GM12878 (cell line): ENCODE results near the gene TGFB1I1. TPM values are rescaled to one million over a fixed set of nuclear protein-coding genes. Genes with fewer than 3 reads are reported as not detected.

Source experiments
- ATAC-seq: fragments of 200-7000 bp; cut with Tn5 transposase; 3 replicates; pipeline ENCODE4 v1.9.1; 2020; ENCODE audit warnings: mild to moderate bottlenecking, moderate library complexity
- BruUV-seq: library from RNA; stranded (reverse); fragments of 400-500 nt; replicated peaks from 2 replicates; lab custom pipeline; 2021; lab: Mats Ljungman, UMichigan
- CTCF ChIA-PET: fragments of 300-600 bp; sonication (Branson Sonifier 250); formaldehyde crosslinking; extraction: SDS; loops from one replicate; lab custom pipeline; 2021; ENCODE audit warnings: inconsistent platforms; lab: Yijun Ruan, JAX
- POLR2A ChIA-PET: fragments of 350-600 bp; formaldehyde crosslinking; extraction: SDS; loops from one replicate; lab custom pipeline; 2021; ENCODE audit warnings: inconsistent platforms; lab: Charles Lee
- RAD21 ChIA-PET: fragments of 300-600 bp; sonication (Branson Sonifier 250); formaldehyde crosslinking; loops from one replicate; lab custom pipeline; 2023; ENCODE audit warnings: antibody characterized with exemption; ENCODE audit not compliant: unreplicated experiment; lab: Charles Lee
- SMC1A ChIA-PET: fragments of 300-600 bp; sonication (Branson Sonifier 250); formaldehyde crosslinking; loops from one replicate; lab custom pipeline; 2023; ENCODE audit not compliant: unreplicated experiment, uncharacterized antibody; lab: Charles Lee
- DNase-seq: peaks from one replicate; pipeline ENCODE4 v3.0.0-alpha.2; 2011; ENCODE audit warnings: low read depth, low spot score
- FAIRE-seq: peaks from 3 replicates; lab custom pipeline; 2011; peaks lifted over from hg19 to GRCh38; lab: Jason Lieb, UNC
- H2AFZ ChIP-seq: 2 replicates; pipeline ENCODE4 v1.6.0; 2011; ENCODE audit warnings: low read depth, low read length, control low read depth; ENCODE audit not compliant: control insufficient read depth
- H3K27ac ChIP-seq: 2 replicates; pipeline ENCODE4 v1.5.1; 2011; ENCODE audit warnings: control low read depth; ENCODE audit not compliant: control insufficient read depth, insufficient read depth
- H3K27me3 ChIP-seq, 2 experiments: replicated peaks in 1 of 2; 2 replicates each; pipeline versions ENCODE4 v1.6.0 to v1.6.1; 2011; ENCODE audit warnings: low read length in 1 of 2; ENCODE audit not compliant: control insufficient read depth in 2 of 2, insufficient read depth in 2 of 2
- H3K36me3 ChIP-seq, 2 experiments: 2 replicates each; pipeline ENCODE4 v1.5.1; 2011; ENCODE audit warnings: low read length in 1 of 2; ENCODE audit not compliant: control insufficient read depth in 2 of 2, insufficient read depth in 2 of 2
- H3K4me1 ChIP-seq: 2 replicates; pipeline ENCODE4 v1.6.1; 2011; ENCODE audit warnings: mild to moderate bottlenecking, low read length, moderate library complexity, mixed read lengths; ENCODE audit not compliant: control insufficient read depth, insufficient read depth
- H3K4me2 ChIP-seq: 2 replicates; pipeline ENCODE4 v1.6.0; 2011; ENCODE audit warnings: control low read depth; ENCODE audit not compliant: control insufficient read depth, insufficient read depth
- H3K4me3 ChIP-seq: fragments of 200-600 bp; sonication (generic); 2 replicates; pipeline ENCODE4 v1.5.1; 2016
- H3K79me2 ChIP-seq: 2 replicates; pipeline ENCODE4 v1.6.0; 2011; ENCODE audit warnings: low read length; ENCODE audit not compliant: control insufficient read depth, insufficient read depth
- H3K9ac ChIP-seq: 2 replicates; pipeline ENCODE4 v1.8.0; 2011; ENCODE audit warnings: low read length, control low read depth, mixed read lengths; ENCODE audit not compliant: control insufficient read depth, insufficient read depth
- H3K9me3 ChIP-seq: replicated peaks from 3 replicates; pipeline ENCODE4 v1.5.1; 2011; ENCODE audit warnings: mild to moderate bottlenecking, low read length; ENCODE audit not compliant: control insufficient read depth, insufficient read depth
- H4K20me1 ChIP-seq: 2 replicates; pipeline ENCODE4 v1.6.0; 2011; ENCODE audit not compliant: control insufficient read depth, insufficient read depth
- ATF2 ChIP-seq: IDR thresholded peaks from 2 replicates; pipeline ENCODE4 v1.6.1; 2012; ENCODE audit warnings: low read length, inconsistent platforms
- BACH1 ChIP-seq: fragments of 450-650 bp; IDR thresholded peaks from 2 replicates; pipeline ENCODE4 v1.6.1; 2017; ENCODE audit warnings: mild to moderate bottlenecking, borderline replicate concordance
- CBX5 ChIP-seq: sonication (generic); IDR thresholded peaks from 2 replicates; pipeline ENCODE4 v1.6.1; 2016; ENCODE audit warnings: low read depth, moderate library complexity, mild to moderate bottlenecking, inconsistent platforms
- EED ChIP-seq: sonication (generic); IDR thresholded peaks from 2 replicates; pipeline ENCODE4 v1.6.1; 2016; ENCODE audit warnings: antibody characterized with exemption, low read depth
- EP300 ChIP-seq, 2 experiments: fragments of 150-350 bp in 1 of 2; IDR thresholded peaks; 2 replicates each; pipeline ENCODE4 v1.6.1; 2011 to 2012; ENCODE audit warnings: low read depth in 2 of 2, low read length in 2 of 2, borderline replicate concordance in 1 of 2, improper control_type of control experiment in 1 of 2, inconsistent platforms in 1 of 2; ENCODE audit not compliant: control insufficient read depth in 1 of 2
- GATAD2B ChIP-seq: fragments of 450-650 bp; conservative IDR thresholded peaks from 2 replicates; pipeline ENCODE4 v1.6.1; 2017; ENCODE audit warnings: low read depth, mild to moderate bottlenecking, moderate library complexity
- HDGF ChIP-seq: fragments of 450-650 bp; IDR thresholded peaks from 2 replicates; pipeline ENCODE4 v1.6.1; 2016; ENCODE audit warnings: antibody characterized with exemption
- MLLT1 ChIP-seq: fragments of 450-650 bp; IDR thresholded peaks from 2 replicates; pipeline ENCODE4 v1.6.1; 2016; ENCODE audit warnings: mild to moderate bottlenecking
- MYC ChIP-seq: IDR thresholded peaks from 2 replicates; pipeline ENCODE4 v1.6.1; 2011; ENCODE audit warnings: mild to moderate bottlenecking, low read length, moderate library complexity, inconsistent platforms; ENCODE audit not compliant: insufficient read depth, insufficient replicate concordance, insufficient read length, severe bottlenecking
- POLR2AphosphoS5 ChIP-seq: IDR thresholded peaks from 2 replicates; pipeline ENCODE4 v1.6.1; 2011; ENCODE audit warnings: mild to moderate bottlenecking, low read length, inconsistent platforms
- RB1 ChIP-seq: fragments of 450-650 bp; formaldehyde crosslinking; IDR thresholded peaks from 2 replicates; pipeline ENCODE4 v1.6.1; 2017; ENCODE audit warnings: mild to moderate bottlenecking, borderline replicate concordance
- SIX5 ChIP-seq: IDR thresholded peaks from 2 replicates; pipeline ENCODE4 v1.6.1; 2011; ENCODE audit warnings: mild to moderate bottlenecking, low read depth, low read length, moderate library complexity; ENCODE audit not compliant: severe bottlenecking
- SMAD1 ChIP-seq: fragments of 450-650 bp; IDR thresholded peaks from 2 replicates; pipeline ENCODE4 v1.6.1; 2018; ENCODE audit warnings: mild to moderate bottlenecking, low read depth; ENCODE audit not compliant: partially characterized antibody
- SMC3 ChIP-seq: IDR thresholded peaks from 2 replicates; pipeline ENCODE4 v1.6.1; 2011; ENCODE audit warnings: low read length, improper control_type of control experiment, borderline replicate concordance
- SREBF2 ChIP-seq: IDR thresholded peaks from 2 replicates; pipeline ENCODE4 v1.6.1; 2012; ENCODE audit warnings: mild to moderate bottlenecking, low read length
- SRF ChIP-seq, 2 experiments: IDR thresholded peaks; 2 replicates each; pipeline ENCODE4 v1.6.1; 2011; ENCODE audit warnings: low read depth in 2 of 2, low read length in 2 of 2, mild to moderate bottlenecking in 1 of 2, moderate library complexity in 1 of 2
- TCF12 ChIP-seq: IDR thresholded peaks from 2 replicates; pipeline ENCODE4 v1.6.1; 2011; ENCODE audit warnings: low read depth, mild to moderate bottlenecking, low read length
- WGBS: methylation state at CpG from one replicate; pipeline ENCODE4 v1.1.6; 2016; ENCODE audit warnings: low lambda C conversion rate; ENCODE audit not compliant: insufficient replicate concordance, insufficient coverage; ENCODE audit errors: missing lambda C conversion rate; 5-methylcytosine and 5-hydroxymethylcytosine counted together
- in situ Hi-C: fragments of 300-500 bp; cut with MboI; formaldehyde crosslinking; loops from 9 replicates; pipeline ENCODE4 v1.14.3; 2018; ENCODE audit warnings: mixed read lengths
- intact Hi-C: fragments of 100-400 bp; cut with micrococcal nuclease; formaldehyde crosslinking; loops from one replicate; pipeline ENCODE4 v1.14.2; 2022; ENCODE audit not compliant: unreplicated experiment
- polyA plus RNA-seq, 11 experiments: library from polyadenylated mRNA; depleted of rRNA in 4 of 11; unstranded in 6 of 11; stranded (reverse) in 5 of 11; fragments of >200 nt; fragmentation: Nextera tagmentation in 4 of 11; fragmentation: Illumina TruSeq in 1 of 11; extraction: Ambion mirVana in 4 of 11; extraction: Trizol in 1 of 11; gene quantifications; 1 replicate in 1 of 11; 2 replicates in 10 of 11; pipeline versions ENCODE4 v1.2.1 to v1.2.3, GENCODE V29; 2011 to 2016; ENCODE audit warnings: inconsistent platforms in 2 of 11, missing spikeins in 2 of 11, low read depth in 1 of 11
- total RNA-seq, 4 experiments: library from RNA; depleted of rRNA in 3 of 4; stranded (reverse); fragments of >200 nt in 3 of 4; fragmentation: Illumina TruSeq in 1 of 4; extraction: Trizol in 1 of 4; gene quantifications; 2 replicates each; pipeline versions ENCODE4 v1.2.1 to v1.2.3, GENCODE V29; 2013 to 2021
- TF ChIP-seq, protein P1 (sequence below): fragments of 450-650 bp; IDR thresholded peaks from 2 replicates; pipeline ENCODE4 v1.6.1; 2016; ENCODE audit warnings: mild to moderate bottlenecking

TGFB1I1 gene
- total and polyA plus RNA-seq, 10 of the 15 experiments (the other 5 are each of a cell fraction or from before 2014, with no cell fraction given) = 0.13 to 2.3 (median 0.41) TPM; not detected in 2

GRCh38 chr16:31458844-31459686 lies 12.9 kb upstream of the TGFB1I1 start, which contains the start of gene ARMC5:
TSS of gene ARMC5 (plus strand) at chr16:31459501. CDS start at chr16:31459525, 24 bp downstream.
- DNase-seq = peak; percentile 90
- peak within 1 kb of the TSS; percentile 98 for H2AFZ ChIP-seq
- SMC1A ChIA-PET = interaction anchor here (0.6 to 4.1 kb wide), 9 partner anchors 39 to 505 kb away, joined by 3 to 26 read pairs (median 5); a partner anchor contains a TSS
- H3K36me3 ChIP-seq = peaks cover 0 to 11% of the 10 kb centered on the region in 2 experiments; a peak in 3 of 4 replicates
- in situ Hi-C loops (loop anchor here (5.0 kb wide), 2 partner anchors 238 to 408 kb away; no protein-coding TSS in a partner anchor), intact Hi-C loops (loop anchor here (1.0 to 5.0 kb wide), 4 partner anchors 17 to 409 kb away; partner anchors contain the start of genes RUSF1 and ZNF843)
- H3K4me1 ChIP-seq = peaks cover 16% of the 10 kb centered on the region
- peak within 1 kb of the TSS; percentile 95 for H3K4me3 ChIP-seq
- FAIRE-seq = peak; percentile 99
- peak within 1 kb of the TSS; percentile 97 for H3K4me2 ChIP-seq
- ATAC-seq = peak; percentile 80
- peaks cover 46% of the 10 kb centered on the region for H3K79me2 ChIP-seq
- H4K20me1 ChIP-seq = peaks cover 7% of the 10 kb centered on the region; the same call in 1 of the 2 replicates
- peak within 1 kb of the TSS; percentile 96 for H3K9ac ChIP-seq
- H3K27ac ChIP-seq = peak within 1 kb of the TSS; percentile 100
- BruUV-seq = TSS peak; percentile 77
- RAD21 ChIA-PET = interaction anchor here (0.9 to 4.0 kb wide), 12 partner anchors 15 to 414 kb away, joined by 3 to 21 read pairs (median 6); partner anchors contain the start of genes FUS, ITGAX, ZNF267 and ZNF646
- H3K9me3 ChIP-seq = no peaks in the 10 kb centered on the region
- H3K27me3 ChIP-seq = no peaks in the 10 kb centered on the region
- POLR2A ChIA-PET = interaction anchor here (0.5 to 4.0 kb wide), 14 partner anchors 38 to 576 kb away, joined by 3 to 20 read pairs (median 4); partner anchors contain the start of genes FUS, ITGAX, KAT8 and ZNF267
- under 1% methylated on average over 90 of the region's 91 CpGs for WGBS
- CTCF ChIA-PET = interaction anchor here (0.6 to 7.0 kb wide), 18 partner anchors 15 to 505 kb away, joined by 3 to 71 read pairs (median 6); partner anchors contain the start of genes RUSF1, ZNF646, ZNF668 and ZNF843
- TF ChIP-seq TCF12 = 0 out of 2 replicates have a peak, but pooled peaks have one; percentile 31
- no peak for TF ChIP-seq SRF (IDR thresholded peaks at IDR 0.05; ENCODE audit: low read depth in 2 of 2, low read length in 2 of 2)
- TF ChIP-seq BACH1 = no peak; the same call in 1 of the 2 replicates
- TF ChIP-seq EED = peak; percentile 86
- TF ChIP-seq SIX5 = peak; percentile 83
- 0 out of 4 replicates have a peak, but pooled peaks of 1 of the 2 experiments have one; percentile 9 for TF ChIP-seq EP300 (IDR thresholded peaks at IDR 0.05; ENCODE audit: borderline replicate concordance in 1 of 2, control insufficient read depth in 1 of 2, low read depth in 2 of 2, low read length in 2 of 2)
- TF ChIP-seq POLR2AphosphoS5 = peak; percentile 94
- TF ChIP-seq RB1 = peak; percentile 19; the same call in 1 of the 2 replicates
- TF ChIP-seq MLLT1 = no peak; the same call in 1 of the 2 replicates
- TF ChIP-seq HDGF = peak; percentile 92
- peak; percentile 82 for TF ChIP-seq GATAD2B
- peak; percentile 90 for TF ChIP-seq MYC
- TF ChIP-seq SREBF2 = no peak
- TF ChIP-seq SMAD1 = peak; percentile 61
- TF ChIP-seq, protein P1, sequence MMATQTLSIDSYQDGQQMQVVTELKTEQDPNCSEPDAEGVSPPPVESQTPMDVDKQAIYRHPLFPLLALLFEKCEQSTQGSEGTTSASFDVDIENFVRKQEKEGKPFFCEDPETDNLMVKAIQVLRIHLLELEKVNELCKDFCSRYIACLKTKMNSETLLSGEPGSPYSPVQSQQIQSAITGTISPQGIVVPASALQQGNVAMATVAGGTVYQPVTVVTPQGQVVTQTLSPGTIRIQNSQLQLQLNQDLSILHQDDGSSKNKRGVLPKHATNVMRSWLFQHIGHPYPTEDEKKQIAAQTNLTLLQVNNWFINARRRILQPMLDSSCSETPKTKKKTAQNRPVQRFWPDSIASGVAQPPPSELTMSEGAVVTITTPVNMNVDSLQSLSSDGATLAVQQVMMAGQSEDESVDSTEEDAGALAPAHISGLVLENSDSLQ = no peak
- TF ChIP-seq ATF2 = no peak
- no peak for TF ChIP-seq CBX5
- no peak; the same call in 1 of the 2 replicates for TF ChIP-seq SMC3
